ENCODE data around the gene HERC6.

The HERC6 gene

GRCh38 chr4:88451205-88451604, 72.6 kb downstream of the HERC6 start:
- no peak for DNase-seq (ENCODE audit: low read depth in 1 of 2, low spot score in 1 of 2)
- TF ChIP-seq REST (IDR thresholded peaks at IDR 0.05; ENCODE audit: insufficient replicate concordance, low read depth) (no peak), SPI1 (IDR thresholded peaks at IDR 0.05; ENCODE audit: borderline replicate concordance, low read depth) (no peak), GABPA (IDR thresholded peaks at IDR 0.05; ENCODE audit: low read depth) (no peak), POLR2AphosphoS5 (IDR thresholded peaks at IDR 0.05; ENCODE audit: low read depth) (no peak), CTCF (IDR thresholded peaks at IDR 0.05; ENCODE audit: insufficient read depth, low read length) (no peak)
- H3K4me3 ChIP-seq (replicated peaks; ENCODE audit: insufficient read depth, low read length): no peak overlapping the region
- no peak overlapping the region for H3K27ac ChIP-seq (replicated peaks)
- no peaks in the 10 kb centered on the region for H3K27me3 ChIP-seq (ENCODE audit: insufficient read depth, poor library complexity, severe bottlenecking)

DNA sequence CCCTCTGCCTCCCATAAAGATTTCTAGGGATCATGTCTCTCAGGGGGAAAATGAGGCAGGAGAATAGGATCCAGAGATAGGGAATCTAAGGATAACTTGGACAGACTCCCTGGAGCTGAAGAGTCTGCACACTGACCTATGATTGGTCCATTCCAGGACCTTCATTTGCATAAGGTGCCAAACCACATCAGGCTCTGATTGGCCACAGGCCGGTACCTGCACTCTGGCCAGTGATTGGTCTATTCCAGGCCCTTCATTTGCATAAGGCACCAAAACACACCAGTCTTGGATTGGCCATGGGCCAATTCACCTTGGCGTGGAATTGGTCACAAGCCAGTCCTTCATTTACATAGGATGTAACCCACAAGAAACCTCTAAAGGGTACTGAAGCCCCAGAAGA, 74.3 kb downstream of the HERC6 start:
- Histone ChIP-seq H3K27me3 (ENCODE audit: insufficient read depth, poor library complexity, severe bottlenecking) (no peaks in the 10 kb centered on the region), H3K27ac (replicated peaks) (no peak overlapping the region), H3K4me3 (replicated peaks; ENCODE audit: insufficient read depth, low read length) (no peak overlapping the region)
- no peak for DNase-seq (ENCODE audit: low read depth in 1 of 2, low spot score in 1 of 2)
- no peak for TF ChIP-seq REST (IDR thresholded peaks at IDR 0.05; ENCODE audit: insufficient replicate concordance, low read depth)
- TF ChIP-seq POLR2AphosphoS5 (IDR thresholded peaks at IDR 0.05; ENCODE audit: low read depth): no peak
- no peak for TF ChIP-seq SPI1 (IDR thresholded peaks at IDR 0.05; ENCODE audit: borderline replicate concordance, low read depth)
- TF ChIP-seq CTCF (IDR thresholded peaks at IDR 0.05; ENCODE audit: insufficient read depth, low read length): no peak
- no peak for TF ChIP-seq GABPA (IDR thresholded peaks at IDR 0.05; ENCODE audit: low read depth)

DNA sequence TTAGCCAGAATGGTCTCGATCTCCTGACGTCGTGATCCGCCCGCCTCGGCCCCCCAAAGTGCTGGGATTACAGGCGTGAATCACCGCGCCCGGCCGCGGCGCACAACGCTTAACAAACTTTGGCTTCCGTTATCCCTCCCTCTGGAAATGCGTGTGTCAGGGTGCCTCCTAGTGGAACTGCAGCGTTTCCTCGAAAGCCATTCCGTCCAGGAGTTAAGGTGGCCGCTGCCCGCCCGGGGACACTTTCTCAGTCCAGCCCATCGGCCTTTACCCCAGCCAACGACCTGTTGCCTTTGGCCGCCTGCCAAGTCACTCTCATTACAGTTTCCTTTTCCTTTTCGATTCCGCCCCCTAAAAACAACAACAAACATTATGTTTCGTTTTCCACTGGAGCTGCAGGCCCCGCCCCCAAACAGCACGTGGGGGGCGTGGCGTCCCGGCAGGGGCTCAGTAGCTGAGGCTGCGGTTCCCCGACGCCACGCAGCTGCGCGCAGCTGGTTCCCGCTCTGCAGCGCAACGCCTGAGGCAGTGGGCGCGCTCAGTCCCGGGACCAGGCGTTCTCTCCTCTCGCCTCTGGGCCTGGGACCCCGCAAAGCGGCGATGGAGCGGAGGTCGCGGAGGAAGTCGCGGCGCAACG, 78.1 kb downstream of the HERC6 start, which contains the start of gene HERC5:
HERC5 (plus strand) TSS at position 450 of the 637 bp plus-strand sequence; CDS start at position 601, 151 bp downstream.
- Histone ChIP-seq H3K27ac (replicated peaks) (peak within 1 kb of the TSS; percentile 45), H3K27me3 (ENCODE audit: insufficient read depth, poor library complexity, severe bottlenecking) (no peaks in the 10 kb centered on the region)

More for the DNA sequence above, 78.1 kb downstream of the HERC6 start, which contains the start of gene HERC5:
- H3K4me3 ChIP-seq (replicated peaks; ENCODE audit: insufficient read depth, low read length): peak within 1 kb of the TSS; percentile 73
- TF ChIP-seq POLR2AphosphoS5 (IDR thresholded peaks at IDR 0.05; ENCODE audit: low read depth) (peak; percentile 48; the same call in 1 of the 2 replicates), CTCF (IDR thresholded peaks at IDR 0.05; ENCODE audit: insufficient read depth, low read length) (no peak)
- DNase-seq (ENCODE audit: low read depth in 1 of 2, low spot score in 1 of 2): peak; percentile 75 to 80

All from HL-60 (cell line).